GM21723 (cell line): ENCODE measurements around the gene IGFBP3.

Experiments used
- ATAC-seq: cut with Tn5 transposase; IDR thresholded peaks from one replicate; pipeline ENCODE4 v1.9.1; 2021; ENCODE audit warnings: mild to moderate bottlenecking, moderate library complexity; ENCODE audit not compliant: unreplicated experiment

IGFBP3 gene

GRCh38 chr7:45874408-45875131, 46.5 kb downstream of the IGFBP3 start:
- ATAC-seq = no peak

GRCh38 chr7:45873355-45873754, 47.7 kb downstream of the IGFBP3 start:
- ATAC-seq = no peak

GRCh38 chr7:45873035-45873354, 48.1 kb downstream of the IGFBP3 start, which contains the start of gene CCDC201:
Gene CCDC201, minus strand, starts transcription at chr7:45873082. Its CDS starts 75 bp downstream, at chr7:45873007.
- no peak for ATAC-seq

GRCh38 chr7:45872116-45873034, 48.7 kb downstream of the IGFBP3 start:
- ATAC-seq = no peak

GRCh38 chr7:45869426-45869825, 51.6 kb downstream of the IGFBP3 start:
- ATAC-seq = no peak

- no peak for ATAC-seq
Measured at GRCh38 chr7:45867471-45867870, 53.6 kb downstream of the IGFBP3 start.

- ATAC-seq = no peak
Measured at GRCh38 chr7:45865594-45866410, 55.3 kb downstream of the IGFBP3 start.

GRCh38 chr7:45863715-45864114, 57.4 kb downstream of the IGFBP3 start:
- ATAC-seq = no peak
